Natural killer cell treated with Interleukin-12 subunit alpha and Interleukin-12 subunit beta and Interleukin-15 and Interleukin-18, amount 100 ng/mL, for 72 hours (primary cell): ENCODE measurements around the gene MED29. TPM values are rescaled to one million over a fixed set of nuclear protein-coding genes. Genes with fewer than 3 reads are reported as not detected.
"Not testable (repeated sequence)": the region's sequence is repeated elsewhere in the genome, so short reads cannot be mapped to it uniquely, and the experiment has no call there.

Experiments
- ATAC-seq, 2 donors: fragments of 150-1000 bp; cut with Tn5 transposase in 1 of 2; sonication (Bioruptor Pico), chemical (Tn5 transposase) in 1 of 2; 2 replicates each; pipeline ENCODE4 v1.10.0; 2021
- DNase-seq: peaks from one replicate; pipeline ENCODE4 v3.0.0; 2022; ENCODE audit warnings: low spot score
- H3K27ac Mint-ChIP-seq, 2 donors: 1 replicate in 1 of 2; 2 replicates in 1 of 2; pipeline ENCODE4 v1.8.0; 2022; ENCODE audit warnings: mixed read lengths in 2 of 2, mild to moderate bottlenecking in 1 of 2, moderate library complexity in 1 of 2
- H3K27me3 Mint-ChIP-seq, 2 donors: 1 replicate in 1 of 2; 2 replicates in 1 of 2; pipeline ENCODE4 v1.8.0; 2022; ENCODE audit warnings: mixed read lengths in 2 of 2
- H3K36me3 Mint-ChIP-seq: one replicate; pipeline ENCODE4 v1.8.0; 2022; ENCODE audit warnings: mixed read lengths
- H3K4me1 Mint-ChIP-seq, 2 donors: 1 replicate in 1 of 2; 2 replicates in 1 of 2; pipeline ENCODE4 v1.8.0; 2022; ENCODE audit warnings: low read depth in 2 of 2, mixed read lengths in 2 of 2, mild to moderate bottlenecking in 1 of 2
- H3K4me3 Mint-ChIP-seq: one replicate; pipeline ENCODE4 v1.8.0; 2022; ENCODE audit warnings: mixed read lengths
- H3K9me3 Mint-ChIP-seq: 2 replicates; pipeline ENCODE4 v1.8.0; 2022; ENCODE audit warnings: mixed read lengths
- total RNA-seq, 2 donors: library from RNA; stranded (reverse); gene quantifications; one replicate each; pipeline ENCODE4 v1.2.3, GENCODE V29; 2022

Gene MED29
- total RNA-seq, 2 donors from 2014 or later = 22.2 to 35.2 TPM

GRCh38 chr19:39356647-39357046, 34.5 kb upstream of the MED29 start:
- no peaks in the 10 kb centered on the region for H3K9me3 Mint-ChIP-seq
- no peak overlapping the region for H3K4me3 Mint-ChIP-seq
- peaks cover 20% of the 10 kb centered on the region for H3K36me3 Mint-ChIP-seq
- ATAC-seq = no peak
- H3K4me1 Mint-ChIP-seq = peaks cover 6 to 8% of the 10 kb centered on the region in 2 donors
- DNase-seq = no peak
- H3K27ac Mint-ChIP-seq = no peak overlapping the region
- no peaks in the 10 kb centered on the region for H3K27me3 Mint-ChIP-seq

GRCh38 chr19:39359026-39359425, 32.2 kb upstream of the MED29 start:
- ATAC-seq = no peak
- H3K9me3 Mint-ChIP-seq = no peaks in the 10 kb centered on the region
- no peak overlapping the region for H3K4me3 Mint-ChIP-seq

GRCh38 chr19:39360599-39360998, 30.6 kb upstream of the MED29 start:
- DNase-seq = no peak
- ATAC-seq = no peak
- no peak overlapping the region for H3K27ac Mint-ChIP-seq
- H3K9me3 Mint-ChIP-seq = no peaks in the 10 kb centered on the region
- H3K4me3 Mint-ChIP-seq = no peak overlapping the region
- H3K36me3 Mint-ChIP-seq = peaks cover 11% of the 10 kb centered on the region
- no peaks in the 10 kb centered on the region for H3K27me3 Mint-ChIP-seq
- peaks cover 4% of the 10 kb centered on the region in 2 donors for H3K4me1 Mint-ChIP-seq

More at GRCh38 chr19:39359026-39359425, 32.2 kb upstream of the MED29 start:
- Mint-ChIP-seq H3K36me3 (peaks cover 12% of the 10 kb centered on the region), H3K27me3 (no peaks in the 10 kb centered on the region), H3K4me1 (peaks cover 4% of the 10 kb centered on the region in 2 donors), H3K27ac (no peak overlapping the region)
- no peak for DNase-seq

GRCh38 chr19:39362682-39363657, 28.2 kb upstream of the MED29 start:
- H3K27ac Mint-ChIP-seq = no peak overlapping the region
- no peaks in the 10 kb centered on the region for H3K27me3 Mint-ChIP-seq
- H3K4me3 Mint-ChIP-seq = no peak overlapping the region
- ATAC-seq (no peak), DNase-seq (no peak)
- no peaks in the 10 kb centered on the region for H3K9me3 Mint-ChIP-seq
- H3K4me1 Mint-ChIP-seq = peaks cover 4% of the 10 kb centered on the region in 2 donors
- peaks cover 6% of the 10 kb centered on the region for H3K36me3 Mint-ChIP-seq

GRCh38 chr19:39363901-39364457, 27.2 kb upstream of the MED29 start:
- peaks cover 11% of the 10 kb centered on the region for H3K36me3 Mint-ChIP-seq
- no peak for DNase-seq
- no peak for ATAC-seq
- H3K27ac Mint-ChIP-seq = no peak overlapping the region
- no peaks in the 10 kb centered on the region for H3K27me3 Mint-ChIP-seq
- H3K9me3 Mint-ChIP-seq = no peaks in the 10 kb centered on the region
- no peak overlapping the region for H3K4me3 Mint-ChIP-seq
- H3K4me1 Mint-ChIP-seq = peaks cover 4% of the 10 kb centered on the region in 2 donors

GRCh38 chr19:39365531-39365930, 25.6 kb upstream of the MED29 start:
- Mint-ChIP-seq H3K4me1 (peaks cover 4% of the 10 kb centered on the region in 2 donors), H3K27me3 (no peaks in the 10 kb centered on the region), H3K36me3 (peaks cover 6% of the 10 kb centered on the region), H3K9me3 (no peaks in the 10 kb centered on the region), H3K4me3 (no peak overlapping the region), H3K27ac (no peak overlapping the region)
- no peak for ATAC-seq
- no peak for DNase-seq

- Mint-ChIP-seq H3K36me3 (peaks cover 11% of the 10 kb centered on the region), H3K4me3 (no peak overlapping the region), H3K27ac (no peak overlapping the region), H3K4me1 (peaks cover 0 to 3% of the 10 kb centered on the region in 2 donors), H3K27me3 (no peaks in the 10 kb centered on the region), H3K9me3 (no peaks in the 10 kb centered on the region)
- ATAC-seq = no peak
- no peak for DNase-seq
Observed at GRCh38 chr19:39369200-39369599, 22.0 kb upstream of the MED29 start.

GRCh38 chr19:39370735-39371134, 20.4 kb upstream of the MED29 start:
- DNase-seq = no peak
- peak overlapping the region in 1 of 2 donors; percentile 66 for H3K27ac Mint-ChIP-seq
- H3K9me3 Mint-ChIP-seq = no peaks in the 10 kb centered on the region
- peaks cover 0 to 3% of the 10 kb centered on the region in 2 donors for H3K4me1 Mint-ChIP-seq
- H3K27me3 Mint-ChIP-seq = no peaks in the 10 kb centered on the region
- H3K4me3 Mint-ChIP-seq = no peak overlapping the region
- ATAC-seq = no peak
- H3K36me3 Mint-ChIP-seq = peaks cover 11% of the 10 kb centered on the region

- no peak for ATAC-seq
- Mint-ChIP-seq H3K4me1 (peaks cover 0 to 3% of the 10 kb centered on the region in 2 donors), H3K4me3 (no peak overlapping the region), H3K27me3 (no peaks in the 10 kb centered on the region), H3K36me3 (peaks cover 17% of the 10 kb centered on the region), H3K27ac (no peak overlapping the region), H3K9me3 (no peaks in the 10 kb centered on the region)
- no peak for DNase-seq
Observed at GRCh38 chr19:39372047-39372802, 19.0 kb upstream of the MED29 start.

- H3K4me3 Mint-ChIP-seq = no peak overlapping the region
Observed at GRCh38 chr19:39372941-39373340, 18.2 kb upstream of the MED29 start.

GRCh38 chr19:39375929-39376328, 15.2 kb upstream of the MED29 start:
- ATAC-seq (no peak), DNase-seq (no peak)
- Mint-ChIP-seq H3K27me3 (no peaks in the 10 kb centered on the region), H3K4me1 (peaks cover 0 to 3% of the 10 kb centered on the region in 2 donors), H3K9me3 (no peaks in the 10 kb centered on the region), H3K4me3 (no peak overlapping the region), H3K36me3 (peaks cover 15% of the 10 kb centered on the region), H3K27ac (no peak overlapping the region)

More at GRCh38 chr19:39372941-39373340, 18.2 kb upstream of the MED29 start:
- H3K4me1 Mint-ChIP-seq = peaks cover 0 to 3% of the 10 kb centered on the region in 2 donors
- H3K9me3 Mint-ChIP-seq = no peaks in the 10 kb centered on the region
- DNase-seq (no peak), ATAC-seq (no peak)
- H3K27ac Mint-ChIP-seq = no peak overlapping the region
- no peaks in the 10 kb centered on the region for H3K27me3 Mint-ChIP-seq
- peaks cover 18% of the 10 kb centered on the region for H3K36me3 Mint-ChIP-seq

- no peak overlapping the region for H3K4me3 Mint-ChIP-seq
Observed at GRCh38 chr19:39377373-39378362, 13.5 kb upstream of the MED29 start.

GRCh38 chr19:39379366-39379765, 11.8 kb upstream of the MED29 start:
- not testable (repeated sequence) for ATAC-seq, H3K9me3 Mint-ChIP-seq, H3K4me1 Mint-ChIP-seq, H3K27me3 Mint-ChIP-seq, DNase-seq, H3K4me3 Mint-ChIP-seq
- Mint-ChIP-seq H3K27ac (peak overlapping the region in 1 of 2 donors; percentile 6), H3K36me3 (peaks cover 21% of the 10 kb centered on the region)

More at GRCh38 chr19:39377373-39378362, 13.5 kb upstream of the MED29 start:
- H3K36me3 Mint-ChIP-seq = peaks cover 21% of the 10 kb centered on the region
- no peak for ATAC-seq
- no peak overlapping the region for H3K27ac Mint-ChIP-seq
- no peaks in the 10 kb centered on the region for H3K9me3 Mint-ChIP-seq
- H3K4me1 Mint-ChIP-seq = peaks cover 0 to 8% of the 10 kb centered on the region in 2 donors
- no peaks in the 10 kb centered on the region for H3K27me3 Mint-ChIP-seq
- DNase-seq = no peak
